Keratinocyte (primary cell): ENCODE measurements around the gene TMF1. TPM values are rescaled to one million over a fixed set of nuclear protein-coding genes. Genes with fewer than 3 reads are reported as not detected.

Experiments
- DNase-seq: peaks from one replicate; pipeline ENCODE4 v3.0.0-alpha.2; 2011; ENCODE audit warnings: low read depth, missing footprints, low spot score
- FAIRE-seq: peaks from 2 replicates; lab custom pipeline; 2011; peaks lifted over from hg19 to GRCh38; lab: Jason Lieb, UNC
- H2AFZ ChIP-seq: 2 replicates; pipeline ENCODE4 v1.6.0; 2012; ENCODE audit warnings: low read length, control low read depth, inconsistent platforms; ENCODE audit not compliant: control insufficient read depth
- H3K27ac ChIP-seq: 2 replicates; pipeline ENCODE4 v1.5.1; 2011; ENCODE audit warnings: low read length; ENCODE audit not compliant: control insufficient read depth, insufficient read depth
- H3K27me3 ChIP-seq: 3 replicates; pipeline ENCODE4 v1.6.0; 2011; ENCODE audit warnings: low read length; ENCODE audit not compliant: control insufficient read depth, insufficient read depth; ENCODE audit errors: extremely low read depth
- H3K36me3 ChIP-seq, 2 experiments: 2 replicates in 1 of 2; 3 replicates in 1 of 2; pipeline ENCODE4 v1.5.1; 2011; ENCODE audit warnings: low read length in 2 of 2, mild to moderate bottlenecking in 1 of 2; ENCODE audit not compliant: control insufficient read depth in 2 of 2, insufficient read depth in 2 of 2; ENCODE audit errors: extremely low read depth in 1 of 2
- H3K4me1 ChIP-seq: 3 replicates; pipeline ENCODE4 v1.5.1; 2011; ENCODE audit warnings: low read length; ENCODE audit not compliant: control insufficient read depth, insufficient read depth; ENCODE audit errors: extremely low read depth
- H3K4me2 ChIP-seq: 3 replicates; pipeline ENCODE4 v1.6.0; 2011; ENCODE audit warnings: low read depth, low read length; ENCODE audit not compliant: control insufficient read depth, insufficient read depth; ENCODE audit errors: extremely low read depth
- H3K4me3 ChIP-seq, 3 experiments: fragments of 200-600 bp in 1 of 3; sonication (generic) in 1 of 3; 2 replicates in 2 of 3; 3 replicates in 1 of 3; pipeline ENCODE4 v1.5.1; 2011 to 2016; ENCODE audit warnings: low read length in 3 of 3, mild to moderate bottlenecking in 3 of 3, control low read depth in 2 of 3, inconsistent platforms in 1 of 3, low read depth in 1 of 3, mixed read lengths in 1 of 3, mixed run types in 1 of 3, moderate library complexity in 1 of 3; ENCODE audit not compliant: control insufficient read depth in 2 of 3, insufficient read depth in 2 of 3; ENCODE audit errors: extremely low read depth in 1 of 3
- H3K79me2 ChIP-seq: 2 replicates; pipeline ENCODE4 v1.6.0; 2012; ENCODE audit warnings: low read length; ENCODE audit not compliant: control insufficient read depth, insufficient read depth
- H3K9ac ChIP-seq: 3 replicates; pipeline ENCODE4 v1.6.0; 2011; ENCODE audit warnings: low read length; ENCODE audit not compliant: control insufficient read depth, insufficient read depth; ENCODE audit errors: extremely low read depth
- H3K9me1 ChIP-seq: 3 replicates; pipeline ENCODE4 v1.6.0; 2011; ENCODE audit warnings: low read length; ENCODE audit not compliant: control insufficient read depth, insufficient read depth; ENCODE audit errors: extremely low read depth
- H3K9me3 ChIP-seq: 2 replicates; pipeline ENCODE4 v1.5.1; 2012; ENCODE audit warnings: low read depth, low read length; ENCODE audit not compliant: control insufficient read depth
- H4K20me1 ChIP-seq: 3 replicates; pipeline ENCODE4 v1.6.0; 2011; ENCODE audit warnings: low read length; ENCODE audit not compliant: control insufficient read depth, insufficient read depth; ENCODE audit errors: extremely low read depth
- CTCF ChIP-seq, 3 experiments: IDR thresholded peaks in 1 of 3; conservative IDR thresholded peaks in 1 of 3; optimal IDR thresholded peaks in 1 of 3; 2 replicates in 2 of 3; 3 replicates in 1 of 3; pipeline versions ENCODE3 to v1.5.1; 2011; ENCODE audit warnings: low read length in 3 of 3, mild to moderate bottlenecking in 3 of 3, moderate library complexity in 2 of 3, control low read depth in 1 of 3, inconsistent platforms in 1 of 3; ENCODE audit not compliant: insufficient read depth in 2 of 3; ENCODE audit errors: extremely low read depth in 1 of 3
- EZH2 ChIP-seq: IDR thresholded peaks from one replicate; pipeline ENCODE4 v1.6.1; 2012; ENCODE audit warnings: inconsistent platforms, mild to moderate bottlenecking, low read length, moderate library complexity
- dilution Hi-C: fragments of 300-500 bp; cut with MboI; formaldehyde crosslinking; loops from one replicate; pipeline ENCODE4 v1.7.0; 2020; ENCODE audit warnings: low sequenced_read_pairs; ENCODE audit not compliant: extremely low pct_ligation_motif_present
- polyA plus RNA-seq, 5 experiments: library from polyadenylated mRNA; depleted of rRNA in 3 of 5; stranded (reverse) in 3 of 5; stranded (forward) in 1 of 5; unstranded in 1 of 5; fragments of >200 nt; gene quantifications; 1 replicate in 1 of 5; 2 replicates in 3 of 5; 3 replicates in 1 of 5; pipeline versions ENCODE4 v1.2.1 to v1.2.3, GENCODE V29; 2011 to 2012; ENCODE audit warnings: missing spikeins in 2 of 5, low read depth in 1 of 5, low replicate concordance in 1 of 5

Gene TMF1
- polyA plus RNA-seq, 1 donor (not counting 4 experiments of a cell fraction or from before 2014, with no cell fraction given) = 13.7 TPM

GRCh38 chr3:69032142-69032541 is 20.0 kb downstream of the TMF1 start:
- TF ChIP-seq CTCF (optimal IDR thresholded peaks at IDR 0.05 in 1 of 3, IDR thresholded peaks at IDR 0.05 in 1 of 3, conservative IDR thresholded peaks at IDR 0.05 in 1 of 3; ENCODE audit: extremely low read depth in 1 of 3, insufficient read depth in 2 of 3, low read length in 3 of 3) = no peak
- TF ChIP-seq EZH2 = no peak
- Histone ChIP-seq H3K4me3 (no peak overlapping the region), H2AFZ (no peak overlapping the region), H3K27ac (no peak overlapping the region), H3K4me2 (no peak overlapping the region), H3K27me3 (no peaks in the 10 kb centered on the region), H3K9me1 (no peaks in the 10 kb centered on the region), H4K20me1 (no peaks in the 10 kb centered on the region), H3K9me3 (no peaks in the 10 kb centered on the region), H3K36me3 (peaks cover 17 to 18% of the 10 kb centered on the region in 2 experiments), H3K9ac (no peak overlapping the region), H3K79me2 (no peaks in the 10 kb centered on the region), H3K4me1 (no peaks in the 10 kb centered on the region)
- dilution Hi-C loops = no loop called here
- no peak for FAIRE-seq
- no peak for DNase-seq

GRCh38 chr3:69031635-69032034 is 20.5 kb downstream of the TMF1 start:
- H3K9ac ChIP-seq = no peak overlapping the region
- dilution Hi-C loops = no loop called here
- H3K4me2 ChIP-seq = no peak overlapping the region
- DNase-seq = no peak
- H3K4me3 ChIP-seq = no peak overlapping the region
- TF ChIP-seq EZH2 (no peak), CTCF (optimal IDR thresholded peaks at IDR 0.05 in 1 of 3, IDR thresholded peaks at IDR 0.05 in 1 of 3, conservative IDR thresholded peaks at IDR 0.05 in 1 of 3; ENCODE audit: extremely low read depth in 1 of 3, insufficient read depth in 2 of 3, low read length in 3 of 3) (no peak)
- H3K27me3 ChIP-seq = no peaks in the 10 kb centered on the region
- H3K79me2 ChIP-seq = no peaks in the 10 kb centered on the region
- no peaks in the 10 kb centered on the region for H3K4me1 ChIP-seq
- no peak overlapping the region for H2AFZ ChIP-seq
- FAIRE-seq = no peak
- peaks cover 17 to 18% of the 10 kb centered on the region in 2 experiments for H3K36me3 ChIP-seq
- no peaks in the 10 kb centered on the region for H4K20me1 ChIP-seq
- H3K9me3 ChIP-seq = no peaks in the 10 kb centered on the region
- peak overlapping the region; percentile 9 for H3K27ac ChIP-seq
- H3K9me1 ChIP-seq = no peaks in the 10 kb centered on the region
